Measurements from ENCODE around the gene ELF5.

- TF ChIP-seq CTCF (conservative IDR thresholded peaks at IDR 0.05; ENCODE audit: low read length) (no peak), EZH2phosphoT487 (IDR thresholded peaks at IDR 0.05; ENCODE audit: borderline replicate concordance, low read depth, low read length) (no peak)
Measured at GRCh38 chr11:34449013-34449412, 64.6 kb downstream of the ELF5 start.
